ENCODE data around the gene SYT6.

DNA sequence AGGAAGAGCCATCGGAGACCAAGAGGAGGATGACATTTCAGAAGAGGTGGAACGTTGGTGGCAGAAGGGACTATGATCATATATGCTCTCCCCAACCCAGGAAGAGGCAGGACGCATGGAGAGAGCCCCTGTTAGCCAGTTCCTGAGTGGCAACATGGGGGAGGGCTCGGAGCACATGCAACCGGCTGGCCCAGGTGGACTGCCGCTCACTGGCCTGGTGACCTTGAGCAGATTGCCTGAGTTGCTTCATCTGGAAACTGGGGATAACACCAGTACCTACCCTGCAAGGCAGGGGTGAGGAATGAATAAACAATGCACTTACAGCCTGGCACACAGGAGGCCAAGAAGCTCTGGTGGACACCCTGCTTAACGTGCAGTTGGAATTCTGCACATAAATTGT is 29.0 kb downstream of the SYT6 start:
- TF ChIP-seq EP300 (IDR thresholded peaks at IDR 0.05), result no peak
- TF ChIP-seq, protein P1, sequence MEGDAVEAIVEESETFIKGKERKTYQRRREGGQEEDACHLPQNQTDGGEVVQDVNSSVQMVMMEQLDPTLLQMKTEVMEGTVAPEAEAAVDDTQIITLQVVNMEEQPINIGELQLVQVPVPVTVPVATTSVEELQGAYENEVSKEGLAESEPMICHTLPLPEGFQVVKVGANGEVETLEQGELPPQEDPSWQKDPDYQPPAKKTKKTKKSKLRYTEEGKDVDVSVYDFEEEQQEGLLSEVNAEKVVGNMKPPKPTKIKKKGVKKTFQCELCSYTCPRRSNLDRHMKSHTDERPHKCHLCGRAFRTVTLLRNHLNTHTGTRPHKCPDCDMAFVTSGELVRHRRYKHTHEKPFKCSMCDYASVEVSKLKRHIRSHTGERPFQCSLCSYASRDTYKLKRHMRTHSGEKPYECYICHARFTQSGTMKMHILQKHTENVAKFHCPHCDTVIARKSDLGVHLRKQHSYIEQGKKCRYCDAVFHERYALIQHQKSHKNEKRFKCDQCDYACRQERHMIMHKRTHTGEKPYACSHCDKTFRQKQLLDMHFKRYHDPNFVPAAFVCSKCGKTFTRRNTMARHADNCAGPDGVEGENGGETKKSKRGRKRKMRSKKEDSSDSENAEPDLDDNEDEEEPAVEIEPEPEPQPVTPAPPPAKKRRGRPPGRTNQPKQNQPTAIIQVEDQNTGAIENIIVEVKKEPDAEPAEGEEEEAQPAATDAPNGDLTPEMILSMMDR (IDR thresholded peaks at IDR 0.05), result no peak
- TF ChIP-seq POLR2AphosphoS5 (IDR thresholded peaks at IDR 0.05), result no peak

All from gastroesophageal sphincter (tissue), 3 donors.